ENCODE measurements around the gene FLOT2. TPM values are rescaled to one million over a fixed set of nuclear protein-coding genes. Genes with fewer than 3 reads are reported as not detected.
"Not testable (repeated sequence)": the region's sequence is repeated elsewhere in the genome, so short reads cannot be mapped to it uniquely, and the experiment has no call there.

The FLOT2 gene
- total RNA-seq, 1 experiment from 2014 or later, result 76.9 TPM

DNA sequence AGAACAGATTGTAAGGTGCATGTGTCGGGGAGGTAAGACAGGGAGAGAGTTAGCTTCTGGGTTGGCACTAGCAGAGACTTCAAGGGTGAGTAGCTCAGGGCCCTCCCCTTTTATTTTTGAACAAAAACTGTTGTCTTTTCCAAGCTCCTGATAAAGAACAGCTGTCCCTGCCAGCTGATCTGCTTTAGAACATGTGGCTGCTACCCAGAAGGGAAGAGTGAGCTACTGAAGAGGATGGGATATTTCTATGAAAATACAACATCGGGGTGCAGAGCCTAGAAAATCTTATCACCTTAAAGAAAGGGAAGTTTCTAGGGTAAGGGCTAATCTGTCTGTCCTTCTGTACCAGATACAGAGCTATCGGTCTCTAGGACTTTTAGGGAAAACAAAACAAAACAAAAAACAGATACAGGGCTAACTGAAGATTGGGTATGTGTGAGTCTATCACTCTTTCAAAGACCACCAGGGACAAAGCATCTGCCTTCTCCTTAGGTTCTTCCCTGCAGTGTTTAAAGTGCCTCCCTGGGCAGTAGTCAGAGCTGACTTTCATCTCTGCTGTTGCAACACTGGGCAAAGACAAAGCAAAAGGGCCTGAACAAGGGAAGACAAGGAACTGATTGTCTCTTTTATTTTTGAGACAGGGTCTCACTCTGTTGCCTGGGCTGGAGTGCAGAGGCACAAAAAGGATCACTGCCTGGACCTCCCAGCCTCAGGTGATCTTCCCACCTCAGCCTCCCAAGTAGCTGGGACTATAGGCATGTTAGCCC, 10.4 kb upstream of the FLOT2 start:
- Histone ChIP-seq H3K36me3 (replicated peaks; ENCODE audit: control insufficient read depth, insufficient read depth, low read length) (peaks cover 62% of the 10 kb centered on the region), H3K4me3 (ENCODE audit: insufficient read depth, low read depth, low read length) (no peak overlapping the region), H3K27me3 (ENCODE audit: control insufficient read depth, insufficient read depth, low read length) (no peaks in the 10 kb centered on the region)
- DNase-seq, result no peak

DNA sequence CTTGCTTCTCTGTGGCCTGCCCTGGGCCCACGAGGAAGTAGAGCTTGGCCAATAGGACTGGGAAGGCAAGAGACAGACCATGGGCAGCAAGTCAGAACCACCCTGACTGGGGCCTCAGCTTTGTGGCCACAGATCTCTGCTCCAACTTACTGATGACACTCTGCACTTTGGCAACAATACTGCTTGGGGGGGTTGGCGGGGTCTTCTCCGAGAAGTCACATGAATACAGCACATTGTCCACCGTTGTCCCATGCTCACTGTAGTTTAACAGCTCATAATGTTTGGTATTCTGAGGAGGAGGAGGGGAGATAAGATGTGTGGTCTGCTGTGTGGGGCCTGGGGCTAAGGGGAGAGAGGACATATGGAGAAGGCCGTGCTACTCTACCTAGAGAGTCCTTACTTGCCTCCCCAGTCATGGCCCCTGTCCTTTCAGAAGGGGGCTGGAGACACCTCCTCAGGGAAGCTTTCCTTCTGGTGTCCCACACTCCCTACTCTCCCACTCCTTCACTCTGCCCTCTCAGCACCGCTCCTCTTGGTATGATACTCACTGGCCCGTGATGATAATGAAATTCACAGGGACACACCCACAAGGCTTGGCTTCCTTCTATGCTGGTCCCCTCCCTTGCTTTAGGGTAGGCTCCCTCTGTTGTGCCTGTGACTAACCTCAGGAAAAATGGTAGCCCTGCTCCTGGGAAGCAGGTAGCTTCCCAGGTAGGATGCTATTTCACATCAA, 9.3 kb upstream of the FLOT2 start:
- H3K36me3 ChIP-seq (replicated peaks; ENCODE audit: control insufficient read depth, insufficient read depth, low read length), result peaks cover 53% of the 10 kb centered on the region
- H3K4me3 ChIP-seq (ENCODE audit: insufficient read depth, low read depth, low read length), result no peak overlapping the region
- no peak for DNase-seq
- no peaks in the 10 kb centered on the region; the same call in 1 of the 2 replicates for H3K27me3 ChIP-seq (ENCODE audit: control insufficient read depth, insufficient read depth, low read length)

- DNase-seq, result no peak
- H3K36me3 ChIP-seq (replicated peaks; ENCODE audit: control insufficient read depth, insufficient read depth, low read length), result peaks cover 47% of the 10 kb centered on the region
- H3K4me3 ChIP-seq (ENCODE audit: insufficient read depth, low read depth, low read length), result no peak overlapping the region
- H3K27me3 ChIP-seq (ENCODE audit: control insufficient read depth, insufficient read depth, low read length), result no peaks in the 10 kb centered on the region; the same call in 1 of the 2 replicates
Measured at GRCh38 chr17:28906276-28906675, 8.7 kb upstream of the FLOT2 start.

DNA sequence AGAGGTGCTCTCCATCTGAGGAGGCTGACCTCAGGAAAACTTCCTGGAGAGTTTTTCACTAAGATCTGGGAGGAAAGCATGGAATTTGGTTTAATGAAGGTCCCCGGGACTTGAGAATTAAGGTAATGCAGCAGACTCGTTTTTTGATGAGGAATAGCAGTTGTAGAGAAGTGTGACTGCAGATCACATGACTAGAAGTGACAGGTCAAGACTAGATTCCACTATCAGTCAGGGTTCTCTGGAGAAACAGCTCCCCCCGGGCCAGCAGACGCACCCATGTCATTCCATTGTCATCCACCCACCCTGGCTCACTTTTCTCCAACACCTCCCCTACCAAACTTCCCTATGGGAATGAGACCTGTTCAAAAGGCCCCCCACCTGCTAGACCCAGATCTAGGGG, 7.3 kb upstream of the FLOT2 start:
- DNase-seq, result no peak
- no peaks in the 10 kb centered on the region; the same call in 1 of the 2 replicates for H3K27me3 ChIP-seq (ENCODE audit: control insufficient read depth, insufficient read depth, low read length)
- H3K36me3 ChIP-seq (replicated peaks; ENCODE audit: control insufficient read depth, insufficient read depth, low read length), result peaks cover 34% of the 10 kb centered on the region
- H3K4me3 ChIP-seq (ENCODE audit: insufficient read depth, low read depth, low read length), result no peak overlapping the region

GRCh38 chr17:28903546-28903841, 6.0 kb upstream of the FLOT2 start:
- H3K36me3 ChIP-seq (replicated peaks; ENCODE audit: control insufficient read depth, insufficient read depth, low read length), result peaks cover 25% of the 10 kb centered on the region
- not testable (repeated sequence) for DNase-seq; H3K27me3 ChIP-seq (ENCODE audit: control insufficient read depth, insufficient read depth, low read length); H3K4me3 ChIP-seq (ENCODE audit: insufficient read depth, low read depth, low read length)

DNA sequence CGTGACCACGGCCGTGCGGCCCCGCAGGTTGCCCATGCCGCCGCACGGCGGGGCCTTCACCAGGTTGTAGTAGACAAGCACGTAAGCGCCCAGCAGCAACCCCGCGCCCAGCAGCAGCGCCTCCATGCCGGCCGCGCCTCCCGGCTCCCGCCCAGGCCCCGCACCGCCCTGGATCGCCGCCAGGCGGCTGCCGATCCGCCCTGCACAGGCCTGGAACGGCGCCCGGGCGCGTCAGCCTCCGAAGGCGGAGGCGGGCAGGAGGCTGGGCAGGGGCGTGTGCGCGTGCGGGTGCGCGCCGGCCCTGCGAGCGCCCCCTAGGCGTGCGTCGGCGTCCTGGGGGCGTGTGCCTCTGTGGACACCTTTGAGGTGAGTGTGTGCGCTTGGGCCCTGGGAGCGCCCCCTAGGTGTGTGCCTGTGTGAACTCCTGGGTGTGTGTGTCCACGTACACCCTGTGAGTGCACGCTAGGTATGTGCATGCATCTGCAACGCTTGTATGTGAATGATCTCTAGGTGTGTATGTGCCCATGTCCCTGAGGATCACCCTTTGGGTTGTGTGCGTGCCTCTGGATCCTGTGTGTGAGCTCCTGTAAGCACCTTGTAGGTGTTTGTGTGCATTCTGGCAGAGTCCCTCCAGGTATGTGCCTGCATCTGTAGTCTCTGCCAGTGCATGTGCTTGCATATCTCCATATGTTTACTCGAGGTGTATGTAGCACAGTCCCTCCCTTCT, 5.4 kb upstream of the FLOT2 start, which contains the start of gene DHRS13:
Gene DHRS13 (minus strand): TSS at position 261 of the 727 bp plus-strand sequence. CDS start 135 bp downstream, at position 126.
- H3K27me3 ChIP-seq (ENCODE audit: control insufficient read depth, insufficient read depth, low read length), result no peaks in the 10 kb centered on the region; the same call in 1 of the 2 replicates
- H3K36me3 ChIP-seq (replicated peaks; ENCODE audit: control insufficient read depth, insufficient read depth, low read length), result peaks cover 21% of the 10 kb centered on the region
- DNase-seq, result peak; percentile 98

GRCh38 chr17:28901866-28902818, 4.6 kb upstream of the FLOT2 start:
- Histone ChIP-seq H3K27me3 (ENCODE audit: control insufficient read depth, insufficient read depth, low read length) (no peaks in the 10 kb centered on the region; the same call in 1 of the 2 replicates), H3K36me3 (replicated peaks; ENCODE audit: control insufficient read depth, insufficient read depth, low read length) (peaks cover 13% of the 10 kb centered on the region), H3K4me3 (ENCODE audit: insufficient read depth, low read depth, low read length) (peak overlapping the region; percentile 72)
- DNase-seq, result peak; percentile 87

More for the DNA sequence above, 5.4 kb upstream of the FLOT2 start, which contains the start of gene DHRS13:
- H3K4me3 ChIP-seq (ENCODE audit: insufficient read depth, low read depth, low read length), result peak within 1 kb of the TSS; percentile 72

- DNase-seq, result peak; percentile 42
- peaks cover 5% of the 10 kb centered on the region for H3K36me3 ChIP-seq (replicated peaks; ENCODE audit: control insufficient read depth, insufficient read depth, low read length)
- H3K27me3 ChIP-seq (ENCODE audit: control insufficient read depth, insufficient read depth, low read length), result no peaks in the 10 kb centered on the region; the same call in 1 of the 2 replicates
- no peak overlapping the region for H3K4me3 ChIP-seq (ENCODE audit: insufficient read depth, low read depth, low read length)
Measured at GRCh38 chr17:28900986-28901726, 3.6 kb upstream of the FLOT2 start.

DNA sequence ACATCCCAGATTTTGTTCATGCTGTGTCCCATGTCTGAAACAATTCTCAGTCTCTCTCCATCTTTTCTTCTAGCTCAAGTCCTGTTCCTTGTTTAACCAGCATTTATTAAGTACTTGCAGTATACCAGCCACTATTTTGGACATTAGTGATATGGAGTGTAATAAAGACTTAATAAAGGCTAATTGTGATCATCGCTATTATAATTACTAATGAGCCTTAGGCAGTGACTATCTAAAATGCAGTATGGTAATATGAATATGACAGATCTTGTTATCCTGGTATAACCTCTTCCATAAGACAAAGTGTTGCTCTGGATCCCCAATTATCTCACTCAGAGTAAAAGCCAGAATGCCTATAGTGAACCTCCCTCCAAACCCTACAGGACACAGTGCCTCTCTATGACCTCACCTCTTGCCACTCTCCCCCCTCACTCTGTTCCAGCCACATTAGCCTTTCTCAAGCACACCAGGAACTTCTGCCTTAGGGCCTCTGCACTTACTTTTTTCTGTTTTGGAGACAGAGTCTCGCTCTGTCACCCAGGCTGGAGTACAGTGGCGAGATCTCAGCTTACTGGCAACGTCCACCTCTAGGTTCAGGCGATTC, 1.8 kb upstream of the FLOT2 start:
- no peak for DNase-seq
- no peaks in the 10 kb centered on the region; the same call in 1 of the 2 replicates for H3K27me3 ChIP-seq (ENCODE audit: control insufficient read depth, insufficient read depth, low read length)

GRCh38 chr17:28898527-28898955, 1.0 kb upstream of the FLOT2 start:
- peak; percentile 39 for DNase-seq
- Histone ChIP-seq H3K27me3 (ENCODE audit: control insufficient read depth, insufficient read depth, low read length) (no peaks in the 10 kb centered on the region; the same call in 1 of the 2 replicates), H3K4me3 (ENCODE audit: insufficient read depth, low read depth, low read length) (no peak overlapping the region), H3K36me3 (replicated peaks; ENCODE audit: control insufficient read depth, insufficient read depth, low read length) (peaks cover 3% of the 10 kb centered on the region)

More for the DNA sequence above, 1.8 kb upstream of the FLOT2 start:
- H3K4me3 ChIP-seq (ENCODE audit: insufficient read depth, low read depth, low read length), result no peak overlapping the region
- peaks cover 3% of the 10 kb centered on the region for H3K36me3 ChIP-seq (replicated peaks; ENCODE audit: control insufficient read depth, insufficient read depth, low read length)

GRCh38 chr17:28897769-28898526, 415 bp upstream of the FLOT2 start:
- Histone ChIP-seq H3K36me3 (replicated peaks; ENCODE audit: control insufficient read depth, insufficient read depth, low read length) (peaks cover 3% of the 10 kb centered on the region), H3K4me3 (ENCODE audit: insufficient read depth, low read depth, low read length) (peak overlapping the region; percentile 98), H3K27me3 (ENCODE audit: control insufficient read depth, insufficient read depth, low read length) (no peaks in the 10 kb centered on the region; the same call in 1 of the 2 replicates)
- no peak for DNase-seq

- Histone ChIP-seq H3K27me3 (ENCODE audit: control insufficient read depth, insufficient read depth, low read length) (no peaks in the 10 kb centered on the region), H3K36me3 (replicated peaks; ENCODE audit: control insufficient read depth, insufficient read depth, low read length) (peaks cover 3% of the 10 kb centered on the region), H3K4me3 (ENCODE audit: insufficient read depth, low read depth, low read length) (peak overlapping the region; percentile 98)
- DNase-seq, result no peak
Measured at GRCh38 chr17:28896491-28896883, 1.0 kb downstream of the FLOT2 start.
